Psoas muscle (tissue), 8 donors: Measurements from ENCODE around the gene GALNT9. TPM values are rescaled to one million over a fixed set of nuclear protein-coding genes. Genes with fewer than 3 reads are reported as not detected.
"Not testable (repeated sequence)": the region's sequence is repeated elsewhere in the genome, so short reads cannot be mapped to it uniquely, and the experiment has no call there.

Experiments used
- ATAC-seq, 4 donors: fragments of 200-7000 bp; cut with Tn5 transposase; one replicate each; pipeline ENCODE4 v1.9.1; 2020; ENCODE audit warnings: moderate library complexity in 3 of 4, mild to moderate bottlenecking in 2 of 4
- DNase-seq, 2 donors: peaks; one replicate each; pipeline ENCODE4 v3.0.0-alpha.2; 2020
- H3K27ac ChIP-seq: fragments of 200-600 bp; one replicate; pipeline ENCODE4 v1.8.0; 2022
- H3K27me3 ChIP-seq, 3 donors: fragments of 200-600 bp in 1 of 3; one replicate each; pipeline versions ENCODE4 v1.6.1 to v1.8.0; 2013 to 2022; ENCODE audit warnings: low read length in 2 of 3, mild to moderate bottlenecking in 2 of 3, moderate library complexity in 1 of 3; ENCODE audit not compliant: insufficient read depth in 3 of 3
- H3K36me3 ChIP-seq, 2 donors: fragments of 200-600 bp in 1 of 2; one replicate each; pipeline versions ENCODE4 v1.6.1 to v1.8.0; 2013 to 2022; ENCODE audit warnings: low read depth in 1 of 2, mild to moderate bottlenecking in 1 of 2, moderate library complexity in 1 of 2; ENCODE audit not compliant: insufficient read depth in 1 of 2
- H3K4me1 ChIP-seq: fragments of 200-600 bp; one replicate; pipeline ENCODE4 v1.8.0; 2022
- H3K4me3 ChIP-seq: fragments of 200-600 bp; one replicate; pipeline ENCODE4 v1.8.0; 2022; ENCODE audit warnings: mild to moderate bottlenecking
- H3K9me3 ChIP-seq: fragments of 200-600 bp; one replicate; pipeline ENCODE4 v1.8.0; 2022
- CTCF ChIP-seq: fragments of 200-600 bp; IDR thresholded peaks from one replicate; pipeline ENCODE4 v1.8.0; 2022; ENCODE audit warnings: antibody characterized with exemption
- WGBS, 3 donors: extraction: QIAGEN DNeasy Blood & Tissue Kit; methylation state at CpG; one replicate each; pipeline versions ENCODE4 v1.1.6 to v1.1.7; 2013; 5-methylcytosine and 5-hydroxymethylcytosine counted together
- intact Hi-C, 2 donors: fragments of 100-400 bp; cut with DNase I; formaldehyde crosslinking; loops; one replicate each; pipeline versions ENCODE4 v1.11.0 to v1.14.2; 2022
- polyA plus RNA-seq, 3 donors: library from polyadenylated mRNA; stranded (reverse); fragments of 200-250 nt; gene quantifications; one replicate each; pipeline ENCODE4 v1.2.3, GENCODE V29; 2013
- total RNA-seq, 4 donors: library from RNA; stranded (reverse); fragmentation: NEBNext Ultra II Directional in 2 of 4; extraction: Animal tissue kit (Norgen Biotek cat#: 25700) in 2 of 4; gene quantifications; one replicate each; pipeline versions ENCODE4 v1.2.1 to v1.2.4, GENCODE V29; 2021 to 2023
- donor health status: healthy with polysubstance abuse.
- donor health status: DM: no; HTN: no; CAD: no; lungs with moderate emphysema.
- donor health status: Bipolar disorder and iron deficiency.
- donor health status: healthy.
- donor health status: DM: yes; HTN: yes; CAD: no.
- donor health status: DM: no; HTN: no; CAD: no.
- donor health status: DM: no; HTN: no; CAD: no.
- donor health status: DM: yes; HTN: yes; CAD: no.

Gene GALNT9
- total and polyA plus RNA-seq, 7 donors, result 0.01 to 0.21 (median 0.08) TPM; not detected in 4

- Histone ChIP-seq H3K4me1 (no peaks in the 10 kb centered on the region), H3K9me3 (no peaks in the 10 kb centered on the region), H3K4me3 (no peak overlapping the region), H3K27me3 (peaks cover 0 to 23% (median 5%) of the 10 kb centered on the region in 3 donors), H3K27ac (no peak overlapping the region), H3K36me3 (no peaks in the 10 kb centered on the region)
- WGBS, 3 donors, result 35 to 44% (median 41%) methylated on average over 29 of the region's 29 CpGs
- TF ChIP-seq CTCF, result no peak
- ATAC-seq, result no peak
- intact Hi-C loops, result no loop called here
- DNase-seq, result no peak
These were observed 85.6 kb downstream of the GALNT9 start for GRCh38 chr12:132243596-132244310.

- DNase-seq, H3K4me1 ChIP-seq, H3K27ac ChIP-seq, ATAC-seq, H3K4me3 ChIP-seq, intact Hi-C loops, H3K36me3 ChIP-seq, H3K9me3 ChIP-seq: not testable (repeated sequence)
- 45 to 49% (median 48%) methylated on average over 15 of the region's 15 CpGs for WGBS, 3 donors
- peaks cover 0 to 17% (median 5%) of the 10 kb centered on the region in 3 donors for H3K27me3 ChIP-seq
These were observed 86.2 kb downstream of the GALNT9 start for GRCh38 chr12:132243171-132243570.

GRCh38 chr12:132240669-132241007 is 88.8 kb downstream of the GALNT9 start:
- ATAC-seq, H3K9me3 ChIP-seq, intact Hi-C loops, H3K36me3 ChIP-seq, H3K27ac ChIP-seq, H3K4me3 ChIP-seq, H3K4me1 ChIP-seq, DNase-seq: not testable (repeated sequence)
- WGBS, 3 donors, result 75 to 82% (median 80%) methylated on average over 7 of the region's 7 CpGs
- peaks cover 0 to 22% (median 6%) of the 10 kb centered on the region in 3 donors for H3K27me3 ChIP-seq

- intact Hi-C loops, result no loop called here
- no peak for TF ChIP-seq CTCF
- Histone ChIP-seq H3K9me3 (no peaks in the 10 kb centered on the region), H3K4me3 (no peak overlapping the region), H3K36me3 (no peaks in the 10 kb centered on the region), H3K4me1 (no peaks in the 10 kb centered on the region), H3K27me3 (peaks cover 0 to 22% (median 9%) of the 10 kb centered on the region in 3 donors), H3K27ac (no peak overlapping the region)
- ATAC-seq (no peak), DNase-seq (no peak)
- 79 to 85% (median 80%) methylated on average over 32 of the region's 32 CpGs for WGBS, 3 donors
These were observed 89.4 kb downstream of the GALNT9 start for GRCh38 chr12:132239796-132240668.

- Histone ChIP-seq H3K36me3 (no peaks in the 10 kb centered on the region), H3K27me3 (peaks cover 0 to 22% (median 10%) of the 10 kb centered on the region in 3 donors), H3K4me1 (no peaks in the 10 kb centered on the region), H3K9me3 (no peaks in the 10 kb centered on the region), H3K27ac (no peak overlapping the region), H3K4me3 (no peak overlapping the region)
- DNase-seq (no peak), ATAC-seq (no peak)
- no peak for TF ChIP-seq CTCF
- intact Hi-C loops, result no loop called here
These were observed 90.0 kb downstream of the GALNT9 start for GRCh38 chr12:132239392-132239791.
